Spleen (tissue), 11 donors: ENCODE data around the gene PITPNB. TPM values are rescaled to one million over a fixed set of nuclear protein-coding genes. Genes with fewer than 3 reads are reported as not detected.
A peak's percentile ranks its signal among the peaks of the same experiment; 100 is the strongest.

ENCODE experiments used
- DNase-seq: peaks from one replicate; pipeline ENCODE4 v3.0.0-alpha.2; 2020
- H3K27ac ChIP-seq, 8 donors: fragments of 200-600 bp; sonication (generic) in 7 of 8; 1 replicate in 4 of 8; 2 replicates in 4 of 8; pipeline versions ENCODE4 v1.5.0 to v1.8.0; 2016 to 2021; ENCODE audit warnings: inconsistent platforms in 4 of 8, mild to moderate bottlenecking in 4 of 8, moderate library complexity in 1 of 8
- H3K27me3 ChIP-seq, 7 donors: fragments of 200-600 bp; sonication (generic) in 6 of 7; replicated peaks in 1 of 7; 1 replicate in 4 of 7; 2 replicates in 3 of 7; pipeline versions ENCODE4 v1.5.0 to v1.8.0; 2016 to 2021; ENCODE audit warnings: inconsistent platforms in 3 of 7, mild to moderate bottlenecking in 1 of 7
- H3K36me3 ChIP-seq, 6 donors: fragments of 200-600 bp; sonication (generic) in 5 of 6; 1 replicate in 4 of 6; 2 replicates in 2 of 6; pipeline versions ENCODE4 v1.5.0 to v1.8.0; 2016 to 2021; ENCODE audit warnings: inconsistent platforms in 2 of 6
- H3K4me1 ChIP-seq, 6 donors: fragments of 200-600 bp; sonication (generic) in 5 of 6; 1 replicate in 3 of 6; 2 replicates in 3 of 6; pipeline versions ENCODE4 v1.5.0 to v1.8.0; 2016 to 2021; ENCODE audit warnings: inconsistent platforms in 3 of 6
- H3K4me3 ChIP-seq, 8 donors: fragments of 200-600 bp; sonication (generic) in 7 of 8; 1 replicate in 4 of 8; 2 replicates in 4 of 8; pipeline versions ENCODE4 v1.5.0 to v1.8.0; 2016 to 2021; ENCODE audit warnings: inconsistent platforms in 4 of 8, mild to moderate bottlenecking in 4 of 8, moderate library complexity in 2 of 8
- H3K9me3 ChIP-seq, 8 donors: fragments of 200-600 bp; sonication (generic) in 7 of 8; 1 replicate in 4 of 8; 2 replicates in 4 of 8; pipeline versions ENCODE4 v1.5.0 to v1.8.0; 2016 to 2021; ENCODE audit warnings: inconsistent platforms in 4 of 8
- CTCF ChIP-seq, 11 experiments: fragments of 200-600 bp in 7 of 11; fragments of 450-650 bp in 4 of 11; sonication (generic) in 4 of 11; IDR thresholded peaks in 8 of 11; conservative IDR thresholded peaks in 3 of 11; 1 replicate in 7 of 11; 2 replicates in 4 of 11; pipeline versions ENCODE4 v1.4.0 to v1.8.0; 2016 to 2021; ENCODE audit warnings: antibody characterized with exemption in 11 of 11, inconsistent platforms in 4 of 11, mild to moderate bottlenecking in 1 of 11
- POLR2A ChIP-seq, 3 donors: fragments of 450-650 bp; IDR thresholded peaks; one replicate each; pipeline ENCODE4 v1.5.1; 2017; ENCODE audit warnings: antibody characterized with exemption in 3 of 3, mild to moderate bottlenecking in 1 of 3
- POLR2AphosphoS5 ChIP-seq, 3 donors: sonication (generic); formaldehyde crosslinking; IDR thresholded peaks; one replicate each; pipeline ENCODE4 v1.5.1; 2017; ENCODE audit warnings: antibody characterized with exemption in 3 of 3
- WGBS, 5 donors: extraction: QIAGEN DNeasy Blood & Tissue Kit in 3 of 5; methylation state at CpG; one replicate each; pipeline versions ENCODE4 v1.1.5 to v1.1.7; 2013 to 2018; 5-methylcytosine and 5-hydroxymethylcytosine counted together
- intact Hi-C: fragments of 100-400 bp; cut with DNase I; formaldehyde crosslinking; loops from one replicate; pipeline ENCODE4 v1.15.0; 2023; ENCODE audit warnings: low total_unique reads
- microRNA-seq, 3 donors: library from miRNA; unstranded; fragments of <30 nt; microRNA quantifications; one replicate each; pipeline versions ENCODE4 to v1.1.0, GENCODE V29; 2019 to 2020
- polyA plus RNA-seq, 3 donors: library from polyadenylated mRNA; stranded (reverse); fragments of 200-250 nt; gene quantifications; one replicate each; pipeline ENCODE4 v1.2.1, GENCODE V29; 2013
- small RNA-seq, 4 donors: library from RNA; depleted of rRNA; stranded (forward); fragments of <200 nt; gene quantifications; one replicate each; pipeline ENCODE3, GENCODE V24; 2016
- total RNA-seq, 7 donors: library from RNA; depleted of rRNA in 3 of 7; stranded (reverse); fragments of >200 nt in 3 of 7; fragmentation: NEBNext Ultra II Directional in 4 of 7; extraction: Animal tissue kit (Norgen Biotek cat#: 25700) in 4 of 7; gene quantifications; one replicate each; pipeline versions ENCODE4 v1.1.0 to v1.2.1, GENCODE V29; 2016 to 2021
- donor health status: healthy with polysubstance abuse.
- donor health status: DM: no; HTN: no; CAD: no; lungs with moderate emphysema.
- donor health status: DM: no; HTN: no; CAD: no.
- donor health status: Bipolar disorder and iron deficiency.
- donor health status: healthy.
- donor health status: DM: no; HTN: no; CAD: no.
- donor health status: DM: yes; HTN: yes; CAD: no.

Gene PITPNB
- total and polyA plus RNA-seq, 10 donors, result 17.5 to 67.2 (median 48.9) TPM

- 28 to 33% (median 30%) methylated on average over 25 to 31 of the region's 31 CpGs for WGBS, 5 donors
- Histone ChIP-seq H3K9me3 (no peaks in the 10 kb centered on the region), H3K27me3 (peaks cover 0 to 64% (median 20%) of the 10 kb centered on the region in 7 donors), H3K36me3 (no peaks in the 10 kb centered on the region), H3K4me1 (peaks cover 11 to 45% (median 28%) of the 10 kb centered on the region in 6 donors), H3K27ac (no peak overlapping the region), H3K4me3 (no peak overlapping the region)
- peak; percentile 16 to 78 (median 61) for TF ChIP-seq CTCF (IDR thresholded peaks at IDR 0.05 in 8 of 11, conservative IDR thresholded peaks at IDR 0.05 in 3 of 11)
- no peak for TF ChIP-seq POLR2AphosphoS5 (IDR thresholded peaks at IDR 0.05)
- no peak for TF ChIP-seq POLR2A (IDR thresholded peaks at IDR 0.05)
- no peak for DNase-seq
- intact Hi-C loops, result loop anchor here (5.0 to 10.0 kb wide), 2 partner anchors 400 to 1047 kb away; no protein-coding TSS in a partner anchor
These were observed 114.4 kb downstream of the PITPNB start for GRCh38 chr22:27804470-27805297.

- no peaks in the 10 kb centered on the region for H3K36me3 ChIP-seq
- TF ChIP-seq CTCF (IDR thresholded peaks at IDR 0.05 in 8 of 11, conservative IDR thresholded peaks at IDR 0.05 in 3 of 11) (no peak), POLR2AphosphoS5 (IDR thresholded peaks at IDR 0.05) (no peak), POLR2A (IDR thresholded peaks at IDR 0.05) (no peak)
- H3K27me3 ChIP-seq, result peaks cover 0 to 65% (median 24%) of the 10 kb centered on the region in 7 donors
- WGBS, 5 donors, result 64 to 74% (median 67%) methylated on average over 11 of the region's 11 CpGs
- intact Hi-C loops, result loop anchor here (5.0 to 10.0 kb wide), 2 partner anchors 399 to 1047 kb away; no protein-coding TSS in a partner anchor
- DNase-seq, result no peak
- H3K4me1 ChIP-seq, result peaks cover 12 to 53% (median 32%) of the 10 kb centered on the region in 6 donors
- H3K9me3 ChIP-seq, result no peaks in the 10 kb centered on the region
- H3K4me3 ChIP-seq, result no peak overlapping the region
- H3K27ac ChIP-seq, result no peak overlapping the region
These were observed 115.1 kb downstream of the PITPNB start for GRCh38 chr22:27803841-27804415.

GRCh38 chr22:27802346-27803073 lies 116.5 kb downstream of the PITPNB start:
- Histone ChIP-seq H3K4me3 (peak overlapping the region; percentile 55 to 92 (median 82)), H3K36me3 (no peaks in the 10 kb centered on the region), H3K27ac (peak overlapping the region in 1 of 8 donors; percentile 63), H3K9me3 (no peaks in the 10 kb centered on the region), H3K27me3 (peaks cover 0 to 79% (median 35%) of the 10 kb centered on the region in 7 donors), H3K4me1 (peaks cover 12 to 55% (median 35%) of the 10 kb centered on the region in 6 donors)
- no peak for DNase-seq
- no peak for TF ChIP-seq POLR2AphosphoS5 (IDR thresholded peaks at IDR 0.05)
- no peak for TF ChIP-seq POLR2A (IDR thresholded peaks at IDR 0.05)
- TF ChIP-seq CTCF (IDR thresholded peaks at IDR 0.05 in 8 of 11, conservative IDR thresholded peaks at IDR 0.05 in 3 of 11), result no peak
- 25 to 27% (median 26%) methylated on average over 31 to 35 of the region's 35 CpGs for WGBS, 5 donors
- intact Hi-C loops, result loop anchor here (5.0 to 10.0 kb wide), 2 partner anchors 398 to 1045 kb away; no protein-coding TSS in a partner anchor

Small RNAs within 50 kb of the gene (microRNA-seq; reads per million reads assigned to microRNA genes)
- 0 reads per million in 3 donors for gene MIR3199-1
- 0 reads per million in 3 donors for gene MIR3199-2

Small RNAs within 50 kb of the gene (small RNA-seq; reads per million reads assigned to genes)
- gene MIR3199-1, result 0 to 0.40 (median 0.08) reads per million in 4 donors
- gene RF02198, result 0 reads per million in 4 donors

Other genes with a start within 250 kb of the PITPNB start
- 1 to 10 TPM in 1 of 7 donors, under 1 TPM in 6; 0.54 to 1.5 (median 0.76) TPM for gene MN1, start 117.5 kb downstream of the PITPNB start, total RNA-seq
- gene MN1, start 117.5 kb downstream of the PITPNB start, polyA plus RNA-seq, result under 1 TPM; 0.15 to 0.51 (median 0.33) TPM